Measurements from ENCODE around the gene RAPGEF2. TPM values are rescaled to one million over a fixed set of nuclear protein-coding genes. Genes with fewer than 3 reads are reported as not detected.

The RAPGEF2 gene
- total and polyA plus RNA-seq, 2 donors (not counting 1 experiment from before 2014, with no cell fraction given), result 10.9 to 45.8 TPM

- Mint-ChIP-seq H3K9me3 (ENCODE audit: insufficient read depth) (no peaks in the 10 kb centered on the region), H3K4me3 (no peak overlapping the region), H3K27ac (no peak overlapping the region), H3K27me3 (peaks cover 3% of the 10 kb centered on the region), H3K4me1 (no peaks in the 10 kb centered on the region)
- DNase-seq (no peak), ATAC-seq (ENCODE audit: low read depth) (no peak)
- intact Hi-C loops (cut with micrococcal nuclease), result no loop called here
- Histone ChIP-seq H3K4me2 (replicated peaks; ENCODE audit: low read depth, low read length, poor library complexity, severe bottlenecking) (no peak overlapping the region), H3K9me3 (ENCODE audit: control extremely low read depth in 1 of 3, control insufficient read depth in 2 of 3, insufficient read depth in 1 of 3, low read length in 2 of 3) (peaks cover 0 to 10% (median 0%) of the 10 kb centered on the region in 3 donors), H3K4me1 (ENCODE audit: control insufficient read depth in 2 of 2, insufficient read depth in 2 of 2, low read length in 2 of 2) (no peaks in the 10 kb centered on the region), H3K79me2 (ENCODE audit: control insufficient read depth, insufficient read depth, low read length) (no peaks in the 10 kb centered on the region), H3K4me3 (ENCODE audit: control extremely low read depth in 1 of 5, extremely low read depth in 1 of 5, insufficient read depth in 1 of 5, low read depth in 2 of 5, low read length in 4 of 5) (no peak overlapping the region), H4K20me1 (ENCODE audit: control insufficient read depth, insufficient read depth, low read length, poor library complexity, severe bottlenecking) (no peaks in the 10 kb centered on the region), H3K9ac (ENCODE audit: low read length) (no peak overlapping the region), H3K27me3 (replicated peaks in 1 of 4; ENCODE audit: control extremely low read depth in 1 of 4, control insufficient read depth in 3 of 4, insufficient read depth in 4 of 4, low read length in 3 of 4) (peaks cover 0 to 3% (median 0%) of the 10 kb centered on the region in 4 experiments), H3K27ac (ENCODE audit: low read length in 2 of 2) (no peak overlapping the region), H2AFZ (ENCODE audit: insufficient read depth, low read depth, low read length, poor library complexity, severe bottlenecking) (no peak overlapping the region), H3K36me3 (replicated peaks in 1 of 2; ENCODE audit: control extremely low read depth in 1 of 2, control insufficient read depth in 1 of 2, extremely low read depth in 1 of 2, insufficient read depth in 2 of 2, low read length in 1 of 2) (no peaks in the 10 kb centered on the region)
- TF ChIP-seq EZH2 (IDR thresholded peaks at IDR 0.05; ENCODE audit: borderline replicate concordance, insufficient read depth, low read depth, low read length, poor library complexity, severe bottlenecking), result no peak
- TF ChIP-seq CTCF (IDR thresholded peaks at IDR 0.05), result no peak
- POLR2A ChIA-PET, result no interaction called here
- WGBS (ENCODE audit: insufficient coverage), result no CpG with 5 or more reads among the region's 2 CpGs
- CTCF ChIA-PET, result no interaction called here
These were observed 277.0 kb downstream of the RAPGEF2 start for GRCh38 chr4:159379836-159380235.

GRCh38 chr4:159382856-159383561 is 280.1 kb downstream of the RAPGEF2 start:
- no peak overlapping the region for H3K27ac Mint-ChIP-seq
- peak overlapping the region; percentile 14 for H2AFZ ChIP-seq (ENCODE audit: insufficient read depth, low read depth, low read length, poor library complexity, severe bottlenecking)
- no peak overlapping the region for H3K4me2 ChIP-seq (replicated peaks; ENCODE audit: low read depth, low read length, poor library complexity, severe bottlenecking)
- no peak for TF ChIP-seq CTCF (IDR thresholded peaks at IDR 0.05)
- TF ChIP-seq EZH2 (IDR thresholded peaks at IDR 0.05; ENCODE audit: borderline replicate concordance, insufficient read depth, low read depth, low read length, poor library complexity, severe bottlenecking), result no peak
- no peaks in the 10 kb centered on the region for H4K20me1 ChIP-seq (ENCODE audit: control insufficient read depth, insufficient read depth, low read length, poor library complexity, severe bottlenecking)
- ATAC-seq (ENCODE audit: low read depth) (no peak), DNase-seq (no peak)
- CTCF ChIA-PET, result no interaction called here
- no peaks in the 10 kb centered on the region for H3K4me1 Mint-ChIP-seq
- peaks cover 0 to 5% (median 0%) of the 10 kb centered on the region in 3 donors for H3K9me3 ChIP-seq (ENCODE audit: control extremely low read depth in 1 of 3, control insufficient read depth in 2 of 3, insufficient read depth in 1 of 3, low read length in 2 of 3)
- H3K9me3 Mint-ChIP-seq (ENCODE audit: insufficient read depth), result peaks cover 4% of the 10 kb centered on the region
- no peaks in the 10 kb centered on the region for H3K79me2 ChIP-seq (ENCODE audit: control insufficient read depth, insufficient read depth, low read length)
- no peak overlapping the region for H3K9ac ChIP-seq (ENCODE audit: low read length)
- H3K4me1 ChIP-seq (ENCODE audit: control insufficient read depth in 2 of 2, insufficient read depth in 2 of 2, low read length in 2 of 2), result no peaks in the 10 kb centered on the region
- H3K27ac ChIP-seq (ENCODE audit: low read length in 2 of 2), result no peak overlapping the region
- intact Hi-C loops (cut with micrococcal nuclease), result no loop called here
- POLR2A ChIA-PET, result no interaction called here
- no peaks in the 10 kb centered on the region for H3K36me3 ChIP-seq (replicated peaks in 1 of 2; ENCODE audit: control extremely low read depth in 1 of 2, control insufficient read depth in 1 of 2, extremely low read depth in 1 of 2, insufficient read depth in 2 of 2, low read length in 1 of 2)
- WGBS (ENCODE audit: insufficient coverage), result 40% methylated on average over 3 of the region's 8 CpGs
- H3K27me3 ChIP-seq (replicated peaks in 1 of 4; ENCODE audit: control extremely low read depth in 1 of 4, control insufficient read depth in 3 of 4, insufficient read depth in 4 of 4, low read length in 3 of 4), result peaks cover 0 to 3% (median 0%) of the 10 kb centered on the region in 4 experiments
- H3K4me3 Mint-ChIP-seq, result no peak overlapping the region
- H3K27me3 Mint-ChIP-seq, result peaks cover 7% of the 10 kb centered on the region
- H3K4me3 ChIP-seq (ENCODE audit: control extremely low read depth in 1 of 5, extremely low read depth in 1 of 5, insufficient read depth in 1 of 5, low read depth in 2 of 5, low read length in 4 of 5), result no peak overlapping the region

Measured in B cell (primary cell).